IPS DF 6.9 (cell line): ENCODE data around the gene ELOB.

ENCODE experiments used
- DNase-seq: peaks from one replicate; pipeline ENCODE4 v3.0.0-alpha.2; 2013; ENCODE audit warnings: low read depth, low spot score
- H3K27ac ChIP-seq: one replicate; pipeline ENCODE4 v1.5.1; 2013; ENCODE audit warnings: low read length, control low read depth
- H3K27me3 ChIP-seq: 2 replicates; pipeline ENCODE4 v1.6.1; 2013; ENCODE audit warnings: mild to moderate bottlenecking, low read length; ENCODE audit not compliant: control insufficient read depth, insufficient read depth
- H3K36me3 ChIP-seq: 2 replicates; pipeline ENCODE4 v1.6.1; 2013; ENCODE audit warnings: low read length; ENCODE audit not compliant: control insufficient read depth, insufficient read depth
- H3K4me1 ChIP-seq: 2 replicates; pipeline ENCODE4 v1.6.1; 2013; ENCODE audit warnings: low read length; ENCODE audit not compliant: control insufficient read depth, insufficient read depth
- H3K4me3 ChIP-seq: 2 replicates; pipeline ENCODE4 v1.5.1; 2013; ENCODE audit warnings: mild to moderate bottlenecking, low read length
- H3K9me3 ChIP-seq: 2 replicates; pipeline ENCODE4 v1.6.1; 2013; ENCODE audit warnings: low read length, inconsistent platforms; ENCODE audit not compliant: control insufficient read depth, insufficient read depth
- WGBS: extraction: QIAGEN DNeasy Blood & Tissue Kit; methylation state at CpG from one replicate; pipeline ENCODE4 v1.1.7; 2013; ENCODE audit warnings: mixed read lengths, missing lambda C conversion rate; ENCODE audit not compliant: insufficient read length, insufficient coverage; 5-methylcytosine and 5-hydroxymethylcytosine counted together

ELOB gene

DNA sequence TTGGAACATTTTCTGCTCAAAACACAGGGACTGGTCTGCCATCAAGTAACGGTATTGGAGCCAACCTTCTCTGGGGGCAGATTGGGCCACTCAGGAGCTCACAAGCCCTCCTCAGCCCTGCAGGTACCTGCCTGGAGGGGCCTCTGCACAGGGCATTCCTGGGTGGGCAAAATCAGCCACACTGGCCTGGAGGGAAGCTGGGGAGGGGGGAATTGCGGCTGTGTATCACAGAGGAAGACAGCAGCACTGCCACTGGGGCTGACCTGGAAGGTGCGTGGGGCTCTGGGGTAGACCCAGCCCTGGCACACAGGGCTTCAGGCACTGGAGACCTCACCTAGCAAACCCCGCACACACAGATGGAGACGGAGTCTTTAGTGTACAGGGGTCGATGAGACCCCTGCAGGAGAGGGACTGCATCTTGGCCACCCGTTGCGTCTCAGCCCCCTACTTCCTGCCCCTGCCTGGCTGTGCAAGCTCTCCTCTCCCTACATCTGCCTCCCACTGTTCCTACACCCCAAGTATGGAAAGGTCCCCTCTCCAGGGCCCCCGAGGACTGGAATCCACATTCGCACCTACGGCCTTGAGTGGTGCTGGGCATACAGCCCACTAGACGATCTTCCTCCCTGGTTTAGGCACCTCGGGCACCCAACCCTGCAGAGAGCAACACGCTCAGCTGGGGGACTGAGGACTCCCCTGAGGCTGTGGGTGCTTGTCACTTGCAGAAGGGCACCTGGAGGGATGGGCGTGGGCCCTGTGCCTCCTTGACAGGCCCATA is 31.8 kb downstream of the ELOB start:
- no peaks in the 10 kb centered on the region for H3K36me3 ChIP-seq
- H3K27ac ChIP-seq: no peak overlapping the region
- WGBS: no CpG with 5 or more reads among the region's 15 CpGs
- no peaks in the 10 kb centered on the region for H3K27me3 ChIP-seq
- no peak overlapping the region for H3K4me3 ChIP-seq
- H3K9me3 ChIP-seq: no peaks in the 10 kb centered on the region
- no peaks in the 10 kb centered on the region for H3K4me1 ChIP-seq
- DNase-seq: no peak

DNA sequence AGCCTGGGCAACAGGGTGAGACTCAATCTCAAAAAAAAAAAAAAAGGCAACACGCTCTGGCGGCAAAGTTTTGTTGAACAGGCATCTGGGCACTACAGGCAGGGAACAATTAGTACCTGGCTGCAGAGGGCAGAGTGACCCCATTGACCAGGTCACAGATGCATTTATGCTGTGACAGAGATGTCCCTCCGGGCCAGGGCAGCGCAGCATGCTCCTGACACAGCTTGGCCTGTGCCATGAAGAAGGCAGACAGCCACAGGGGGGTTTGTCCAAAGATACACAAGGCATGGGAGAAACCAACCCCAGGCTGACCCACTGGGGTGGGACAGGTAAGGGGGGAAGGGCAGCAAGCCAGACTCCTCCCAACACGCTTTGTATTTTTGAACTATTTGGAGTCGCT is 32.4 kb downstream of the ELOB start:
- Histone ChIP-seq H3K27me3 (no peaks in the 10 kb centered on the region), H3K9me3 (no peaks in the 10 kb centered on the region), H3K4me3 (no peak overlapping the region), H3K36me3 (no peaks in the 10 kb centered on the region), H3K27ac (no peak overlapping the region), H3K4me1 (no peaks in the 10 kb centered on the region)
- no peak for DNase-seq
- WGBS: no CpG with 5 or more reads among the region's 6 CpGs

DNA sequence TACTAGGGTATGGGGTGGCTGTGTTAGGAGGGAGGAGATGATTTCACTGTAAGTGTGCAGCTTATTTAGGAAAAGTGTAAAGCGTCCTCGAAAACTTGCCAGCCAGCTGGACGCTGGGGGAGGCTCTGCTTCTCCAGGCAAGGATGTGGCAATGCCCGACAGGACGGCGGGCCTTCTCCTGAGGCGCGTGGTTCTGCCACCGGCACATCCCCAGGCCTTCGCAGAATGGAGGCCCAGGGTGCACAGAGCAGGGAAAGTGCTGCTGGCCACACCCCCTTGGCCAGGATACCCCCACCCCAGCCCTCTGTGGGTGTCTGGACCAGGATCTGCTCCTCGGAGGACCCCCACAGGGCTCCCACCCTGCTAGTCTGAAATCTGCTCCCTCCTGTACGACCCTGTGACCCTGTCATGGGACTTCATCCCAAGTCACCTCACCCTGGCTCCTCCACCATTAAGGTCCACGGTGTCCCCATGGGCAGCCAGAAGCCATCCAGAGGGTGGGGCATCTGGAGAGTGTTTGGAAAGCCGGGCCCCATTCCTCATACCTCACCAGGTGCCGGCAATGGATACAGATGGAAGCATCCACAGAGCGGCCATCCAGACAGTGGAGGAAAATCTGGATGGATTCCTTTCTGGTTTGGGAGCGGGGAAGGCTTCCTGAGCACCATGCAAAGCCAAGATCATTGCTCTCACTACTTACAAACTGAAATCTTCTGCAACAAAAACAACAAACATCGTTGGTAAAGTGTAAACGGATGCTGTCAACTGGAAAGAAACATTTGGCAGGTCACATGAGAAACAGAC is 33.9 kb downstream of the ELOB start:
- Histone ChIP-seq H3K4me1 (no peaks in the 10 kb centered on the region), H3K36me3 (no peaks in the 10 kb centered on the region), H3K27me3 (no peaks in the 10 kb centered on the region), H3K9me3 (no peaks in the 10 kb centered on the region), H3K27ac (no peak overlapping the region), H3K4me3 (no peak overlapping the region)
- DNase-seq: no peak
- no CpG with 5 or more reads among the region's 19 CpGs for WGBS

DNA sequence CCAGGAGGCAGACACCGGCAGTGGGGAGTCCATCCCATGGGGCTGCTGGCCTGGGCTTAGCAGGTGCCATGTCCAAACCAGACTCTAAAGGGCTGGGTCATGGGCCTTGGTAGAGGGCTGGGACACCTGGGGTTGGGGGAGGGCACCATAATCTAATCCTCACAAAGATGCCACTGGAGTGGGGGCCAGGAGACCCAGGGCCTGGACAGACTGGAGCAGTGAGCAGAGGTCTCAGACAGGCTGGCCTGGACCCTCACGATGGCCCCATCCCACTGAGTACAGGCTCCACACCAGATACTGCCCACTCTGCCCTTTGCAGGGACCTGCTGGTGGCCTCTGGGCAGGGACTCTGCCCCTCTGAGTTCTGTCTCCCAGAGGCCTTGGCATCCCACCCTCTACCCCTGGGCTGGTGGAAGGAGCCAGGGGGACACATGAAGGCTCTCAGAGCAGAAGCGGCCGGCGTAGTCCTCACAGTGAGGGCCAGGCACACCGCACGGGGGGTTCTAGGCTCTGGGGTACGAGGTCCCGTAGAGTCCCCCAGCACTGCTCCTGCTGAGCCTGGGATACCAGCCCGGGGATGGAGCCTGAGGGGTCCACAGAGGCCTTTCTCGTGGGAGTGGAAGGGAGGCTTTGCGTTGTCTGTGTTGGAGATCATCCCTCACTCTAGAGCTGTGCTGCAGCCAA is 34.6 kb downstream of the ELOB start:
- DNase-seq: no peak
- no peaks in the 10 kb centered on the region for H3K9me3 ChIP-seq
- WGBS: no CpG with 5 or more reads among the region's 12 CpGs

DNA sequence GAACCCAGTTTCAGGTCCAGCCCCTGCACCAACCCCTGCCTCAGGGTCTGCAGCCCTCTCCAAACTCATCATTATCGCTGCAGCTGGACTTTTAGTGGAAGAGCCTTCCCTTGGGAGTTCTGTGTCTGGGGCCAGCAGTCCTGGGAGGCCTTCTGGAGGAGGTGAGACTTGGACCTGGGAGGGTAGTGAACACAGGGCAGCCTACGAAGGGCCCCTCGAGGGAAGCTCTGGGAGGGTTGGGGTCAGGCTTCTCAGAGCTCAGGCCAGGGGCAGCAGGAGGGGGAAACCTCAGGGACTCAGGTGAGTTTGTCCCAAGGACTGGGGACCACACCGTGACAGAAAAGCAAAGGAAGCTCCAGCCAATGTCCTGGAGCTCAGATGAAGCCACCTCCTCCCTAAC is 35.9 kb downstream of the ELOB start:
- Histone ChIP-seq H3K4me1 (no peaks in the 10 kb centered on the region), H3K4me3 (no peak overlapping the region), H3K27me3 (no peaks in the 10 kb centered on the region), H3K9me3 (no peaks in the 10 kb centered on the region), H3K36me3 (no peaks in the 10 kb centered on the region), H3K27ac (no peak overlapping the region)
- DNase-seq: no peak
- no CpG with 5 or more reads among the region's 4 CpGs for WGBS

More for the DNA sequence above, 34.6 kb downstream of the ELOB start:
- Histone ChIP-seq H3K27ac (no peak overlapping the region), H3K4me3 (no peak overlapping the region), H3K36me3 (no peaks in the 10 kb centered on the region), H3K27me3 (no peaks in the 10 kb centered on the region), H3K4me1 (no peaks in the 10 kb centered on the region)

DNA sequence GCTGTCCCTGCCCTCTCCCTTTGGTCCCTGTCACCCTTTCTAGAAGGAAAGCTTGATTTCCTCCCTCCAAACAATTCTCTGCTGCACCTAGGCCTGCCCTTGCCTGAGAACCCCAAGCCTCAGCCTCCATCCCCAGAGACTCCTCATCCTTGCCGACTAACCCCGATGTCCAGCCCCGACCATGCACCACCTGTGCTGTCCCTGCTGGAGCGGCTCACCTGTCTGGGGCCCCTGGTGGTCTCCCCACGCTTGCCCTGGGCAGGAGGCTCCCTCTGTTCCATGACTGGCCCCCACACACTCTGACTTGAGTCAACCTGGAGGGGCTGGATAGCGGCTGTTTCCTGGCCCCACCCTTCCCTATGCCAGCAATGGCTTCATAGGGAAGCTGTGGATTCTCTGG is 36.6 kb downstream of the ELOB start:
- WGBS: no CpG with 5 or more reads among the region's 6 CpGs
- H3K4me1 ChIP-seq: no peaks in the 10 kb centered on the region
- H3K27ac ChIP-seq: no peak overlapping the region
- no peaks in the 10 kb centered on the region for H3K27me3 ChIP-seq
- no peak for DNase-seq
- H3K9me3 ChIP-seq: no peaks in the 10 kb centered on the region
- no peak overlapping the region for H3K4me3 ChIP-seq
- H3K36me3 ChIP-seq: no peaks in the 10 kb centered on the region

DNA sequence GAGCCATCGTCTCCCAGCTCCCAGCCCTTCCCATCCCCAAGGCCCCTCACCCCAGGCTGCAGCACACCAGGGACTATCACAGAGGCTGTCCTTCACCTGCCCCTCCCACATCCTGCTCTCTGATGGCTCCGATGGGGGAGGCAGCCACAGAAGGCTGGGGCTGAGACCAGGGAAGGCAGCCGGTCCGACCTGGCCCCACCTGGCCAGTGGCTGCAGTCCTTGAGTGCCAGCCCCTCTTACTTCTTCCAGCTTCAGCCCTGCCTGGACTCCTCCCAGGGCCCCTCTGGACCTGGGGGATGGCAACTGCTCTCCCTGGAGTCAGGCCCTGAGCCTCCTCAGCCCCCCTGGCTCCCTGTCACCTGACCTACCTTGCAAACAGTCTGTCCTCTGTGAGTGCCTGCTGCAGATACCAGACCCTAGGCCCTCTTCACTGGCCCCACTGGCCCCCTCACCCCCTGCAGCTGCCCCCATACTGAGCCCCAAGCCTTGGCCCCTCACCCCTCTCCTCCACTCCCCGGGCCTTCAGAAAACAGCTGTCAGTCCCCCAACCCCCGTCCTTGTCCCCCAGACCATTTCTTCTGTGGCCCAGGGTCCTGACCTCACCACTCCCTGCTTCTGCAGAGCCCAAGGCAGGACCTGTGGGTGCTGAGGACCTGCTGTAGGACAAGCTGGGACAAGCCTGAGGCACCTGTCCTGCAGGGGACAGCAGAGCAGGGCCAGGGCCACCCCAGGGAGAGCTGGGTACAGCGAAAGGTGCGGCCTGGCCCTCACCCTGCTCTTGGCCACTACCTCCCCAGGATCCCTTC is 37.3 kb downstream of the ELOB start:
- WGBS: no CpG with 5 or more reads among the region's 8 CpGs
- H3K9me3 ChIP-seq: no peaks in the 10 kb centered on the region
- no peaks in the 10 kb centered on the region for H3K27me3 ChIP-seq
- no peaks in the 10 kb centered on the region for H3K4me1 ChIP-seq
- no peak overlapping the region for H3K27ac ChIP-seq
- no peak overlapping the region for H3K4me3 ChIP-seq
- no peaks in the 10 kb centered on the region for H3K36me3 ChIP-seq
- DNase-seq: no peak

DNA sequence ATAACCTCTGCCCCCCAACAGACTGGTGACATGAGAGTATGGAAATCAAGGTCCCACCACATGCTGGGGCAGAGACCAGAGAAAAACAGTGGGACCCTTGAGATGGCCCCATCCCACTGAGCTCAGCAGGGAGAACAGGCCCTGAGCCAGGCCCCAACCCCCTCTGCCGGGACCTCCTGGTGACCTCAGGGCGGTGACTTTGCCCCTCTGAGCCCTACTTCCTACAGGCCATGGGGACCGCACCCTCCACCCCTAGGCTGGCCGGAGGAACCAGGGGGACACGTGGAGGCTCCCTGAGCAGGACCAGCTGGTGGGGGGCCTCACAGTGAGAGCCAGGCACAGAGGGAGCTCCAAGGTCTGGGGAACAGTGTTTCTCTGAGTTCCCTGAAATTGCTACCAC is 38.5 kb downstream of the ELOB start:
- no peak for DNase-seq
- Histone ChIP-seq H3K9me3 (no peaks in the 10 kb centered on the region), H3K27me3 (no peaks in the 10 kb centered on the region), H3K27ac (no peak overlapping the region), H3K4me3 (no peak overlapping the region), H3K4me1 (no peaks in the 10 kb centered on the region), H3K36me3 (no peaks in the 10 kb centered on the region)
- no CpG with 5 or more reads among the region's 5 CpGs for WGBS

DNA sequence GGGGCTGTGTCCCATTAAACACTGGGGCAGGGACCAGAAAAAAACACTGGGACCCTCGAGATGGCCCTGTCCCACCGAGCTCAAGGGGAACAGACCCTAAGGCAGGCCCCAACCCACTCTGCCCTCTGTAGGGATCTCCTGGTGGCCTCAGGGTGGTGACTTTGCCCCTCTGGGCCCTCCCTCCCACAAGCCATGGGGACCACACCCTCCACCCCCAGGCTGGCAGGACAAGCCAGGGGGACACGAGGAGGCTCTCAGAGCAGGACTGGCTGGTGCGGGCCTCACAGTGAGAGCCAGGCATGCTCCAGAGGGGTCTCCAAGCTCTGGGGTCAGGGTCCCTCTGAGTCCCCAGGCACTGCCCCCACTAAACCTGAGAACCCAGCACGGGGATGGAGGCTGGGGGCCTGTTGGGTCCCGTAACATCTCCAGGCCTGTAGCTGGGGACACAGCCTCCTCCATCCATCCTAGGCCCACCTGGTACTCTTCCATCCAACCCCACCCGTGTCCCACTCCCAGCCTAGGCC is 39.1 kb downstream of the ELOB start:
- no peak overlapping the region for H3K4me3 ChIP-seq
- no peaks in the 10 kb centered on the region for H3K9me3 ChIP-seq
- no peaks in the 10 kb centered on the region for H3K4me1 ChIP-seq
- H3K27ac ChIP-seq: no peak overlapping the region
- no peak for DNase-seq
- H3K36me3 ChIP-seq: no peaks in the 10 kb centered on the region
- WGBS: no CpG with 5 or more reads among the region's 7 CpGs
- H3K27me3 ChIP-seq: no peaks in the 10 kb centered on the region

DNA sequence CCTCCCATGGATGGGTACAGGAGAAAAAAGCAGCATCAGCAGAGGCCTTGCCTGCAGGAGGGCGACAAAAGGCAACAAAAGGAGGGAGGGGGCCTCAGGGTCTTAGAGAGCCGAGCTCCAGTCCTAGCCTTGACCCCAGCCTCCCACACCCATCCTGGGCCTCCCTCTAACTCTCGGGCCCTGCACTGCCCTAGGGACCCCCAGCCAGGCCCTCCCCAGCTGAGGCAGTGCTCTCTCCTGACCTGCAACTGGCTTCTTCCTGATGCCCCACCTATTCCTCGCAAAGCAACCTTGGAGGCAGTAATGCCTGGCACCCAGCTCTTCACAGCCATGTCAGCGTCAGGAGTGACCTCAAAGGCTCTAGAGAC is 39.9 kb downstream of the ELOB start:
- Histone ChIP-seq H3K4me3 (no peak overlapping the region), H3K36me3 (no peaks in the 10 kb centered on the region), H3K27ac (no peak overlapping the region), H3K27me3 (no peaks in the 10 kb centered on the region), H3K9me3 (no peaks in the 10 kb centered on the region), H3K4me1 (no peaks in the 10 kb centered on the region)
- DNase-seq: no peak
- WGBS: no CpG with 5 or more reads among the region's 5 CpGs
